ENCODE data around the gene ABI1. TPM values are rescaled to one million over a fixed set of nuclear protein-coding genes. Genes with fewer than 3 reads are reported as not detected.
A peak's percentile ranks its signal among the peaks of the same experiment; 100 is the strongest.

ABI1 gene
- total RNA-seq, 2 donors from 2014 or later, result 40.6 to 42.2 TPM

- no peak overlapping the region for H3K9ac ChIP-seq (ENCODE audit: extremely low read depth, low read length, poor library complexity, severe bottlenecking)
- H3K9me3 ChIP-seq (ENCODE audit: control insufficient read depth, low read length), result no peaks in the 10 kb centered on the region
- Mint-ChIP-seq H3K27me3 (ENCODE audit: insufficient read depth) (peaks cover 8% of the 10 kb centered on the region), H3K4me3 (no peak overlapping the region), H3K27ac (no peak overlapping the region), H3K4me1 (no peaks in the 10 kb centered on the region), H3K9me3 (peaks cover 3% of the 10 kb centered on the region), H3K36me3 (ENCODE audit: low read depth) (no peaks in the 10 kb centered on the region)
- DNase-seq, result no peak
- no peak overlapping the region for H3K4me3 ChIP-seq (ENCODE audit: low read length)
- no peaks in the 10 kb centered on the region for H3K4me1 ChIP-seq (ENCODE audit: control insufficient read depth, insufficient read depth, low read length)
- peaks cover 11% of the 10 kb centered on the region for H3K27me3 ChIP-seq (ENCODE audit: control insufficient read depth, insufficient read depth, low read length, poor library complexity, severe bottlenecking)
- H3K27ac ChIP-seq (ENCODE audit: low read depth, low read length), result no peak overlapping the region
- 84 to 90% methylated on average over 1 to 3 of the region's 3 CpGs for WGBS, 2 experiments (ENCODE audit: insufficient coverage in 1 of 2, insufficient read length in 1 of 2)
- H3K36me3 ChIP-seq (ENCODE audit: control insufficient read depth, insufficient read depth, low read length), result no peaks in the 10 kb centered on the region
- TF ChIP-seq CTCF (conservative IDR thresholded peaks at IDR 0.05), result no peak
Observed at GRCh38 chr10:26887611-26888215, 27.0 kb upstream of the ABI1 start.

- H3K9ac ChIP-seq (ENCODE audit: extremely low read depth, low read length, poor library complexity, severe bottlenecking), result no peak overlapping the region
- H3K4me3 ChIP-seq (ENCODE audit: low read length), result no peak overlapping the region
- H3K9me3 ChIP-seq (ENCODE audit: control insufficient read depth, low read length), result no peaks in the 10 kb centered on the region
- H3K27me3 ChIP-seq (ENCODE audit: control insufficient read depth, insufficient read depth, low read length, poor library complexity, severe bottlenecking), result peaks cover 11% of the 10 kb centered on the region
- H3K36me3 Mint-ChIP-seq (ENCODE audit: low read depth), result no peaks in the 10 kb centered on the region
- no peaks in the 10 kb centered on the region for H3K9me3 Mint-ChIP-seq
- H3K4me1 Mint-ChIP-seq, result no peaks in the 10 kb centered on the region
- H3K27ac ChIP-seq (ENCODE audit: low read depth, low read length), result no peak overlapping the region
- peak; percentile 87 for TF ChIP-seq CTCF (conservative IDR thresholded peaks at IDR 0.05)
- H3K4me3 Mint-ChIP-seq, result no peak overlapping the region
- DNase-seq, result peak; percentile 55
- peaks cover 8% of the 10 kb centered on the region for H3K27me3 Mint-ChIP-seq (ENCODE audit: insufficient read depth)
- H3K4me1 ChIP-seq (ENCODE audit: control insufficient read depth, insufficient read depth, low read length), result no peaks in the 10 kb centered on the region
- WGBS, 2 experiments (ENCODE audit: insufficient coverage in 1 of 2, insufficient read length in 1 of 2), result 18 to 24% methylated on average over 8 to 9 of the region's 10 CpGs
- H3K27ac Mint-ChIP-seq, result no peak overlapping the region
- no peaks in the 10 kb centered on the region for H3K36me3 ChIP-seq (ENCODE audit: control insufficient read depth, insufficient read depth, low read length)
Observed at GRCh38 chr10:26881600-26882331, 21.0 kb upstream of the ABI1 start.

- no peak overlapping the region for H3K4me3 Mint-ChIP-seq
- Histone ChIP-seq H3K27me3 (ENCODE audit: control insufficient read depth, insufficient read depth, low read length, poor library complexity, severe bottlenecking) (peaks cover 11% of the 10 kb centered on the region), H3K27ac (ENCODE audit: low read depth, low read length) (no peak overlapping the region), H3K36me3 (ENCODE audit: control insufficient read depth, insufficient read depth, low read length) (no peaks in the 10 kb centered on the region), H3K9ac (ENCODE audit: extremely low read depth, low read length, poor library complexity, severe bottlenecking) (no peak overlapping the region), H3K4me3 (ENCODE audit: low read length) (no peak overlapping the region), H3K9me3 (ENCODE audit: control insufficient read depth, low read length) (no peaks in the 10 kb centered on the region), H3K4me1 (ENCODE audit: control insufficient read depth, insufficient read depth, low read length) (no peaks in the 10 kb centered on the region)
- 89 to 93% methylated on average over 3 to 5 of the region's 5 CpGs for WGBS, 2 experiments (ENCODE audit: insufficient coverage in 1 of 2, insufficient read length in 1 of 2)
- no peaks in the 10 kb centered on the region for H3K36me3 Mint-ChIP-seq (ENCODE audit: low read depth)
- no peak overlapping the region for H3K27ac Mint-ChIP-seq
- no peak for TF ChIP-seq CTCF (conservative IDR thresholded peaks at IDR 0.05)
- H3K9me3 Mint-ChIP-seq, result no peaks in the 10 kb centered on the region
- H3K4me1 Mint-ChIP-seq, result no peaks in the 10 kb centered on the region
- no peak for DNase-seq
- H3K27me3 Mint-ChIP-seq (ENCODE audit: insufficient read depth), result peaks cover 4% of the 10 kb centered on the region
Observed at GRCh38 chr10:26879744-26880143, 19.0 kb upstream of the ABI1 start.

All from endodermal cell (in vitro differentiated cells).